Prostate gland (tissue), 2 donors: Measurements from ENCODE around the gene CMTM1. TPM values are rescaled to one million over a fixed set of nuclear protein-coding genes. Genes with fewer than 3 reads are reported as not detected.

ENCODE experiments used
- DNase-seq: peaks from one replicate; pipeline ENCODE4 v3.0.0-alpha.2; 2019; ENCODE audit warnings: low spot score
- H3K27ac ChIP-seq, 2 donors: fragments of 200-600 bp; sonication (generic); 2 replicates each; pipeline ENCODE4 v1.5.1; 2017 to 2019
- H3K27me3 ChIP-seq: fragments of 200-600 bp; sonication (generic); replicated peaks from 2 replicates; pipeline ENCODE4 v1.5.1; 2019; ENCODE audit not compliant: insufficient read depth
- H3K36me3 ChIP-seq, 2 donors: fragments of 200-600 bp; sonication (generic); 1 replicate in 1 of 2; 2 replicates in 1 of 2; pipeline versions ENCODE4 v1.5.1 to v1.8.1; 2017 to 2019
- H3K4me1 ChIP-seq: fragments of 200-600 bp; sonication (generic); replicated peaks from 2 replicates; pipeline ENCODE4 v1.5.1; 2019
- H3K4me3 ChIP-seq, 2 donors: fragments of 200-600 bp; sonication (generic); 2 replicates each; pipeline ENCODE4 v1.5.1; 2017 to 2019
- H3K9me3 ChIP-seq: fragments of 200-600 bp; sonication (generic); 2 replicates; pipeline ENCODE4 v1.5.1; 2017
- POLR2A ChIP-seq: fragments of 450-650 bp; IDR thresholded peaks from one replicate; pipeline ENCODE4 v1.6.1; 2016; ENCODE audit warnings: antibody characterized with exemption, mild to moderate bottlenecking
- POLR2AphosphoS5 ChIP-seq: sonication (generic); formaldehyde crosslinking; IDR thresholded peaks from one replicate; pipeline ENCODE4 v1.6.1; 2017; ENCODE audit warnings: antibody characterized with exemption
- WGBS: methylation state at CpG from one replicate; pipeline ENCODE4 v1.1.5; 2018; 5-methylcytosine and 5-hydroxymethylcytosine counted together
- intact Hi-C: fragments of 100-400 bp; cut with DNase I; formaldehyde crosslinking; loops from one replicate; pipeline ENCODE4 v1.14.2; 2022
- total RNA-seq, 2 donors: library from RNA; depleted of rRNA; stranded (reverse); fragments of >200 nt; gene quantifications; one replicate each; pipeline ENCODE4 v1.1.0, GENCODE V29; 2016
- TF ChIP-seq, protein P1 (sequence below), 4 experiments: fragments of 200-600 bp in 2 of 4; fragments of 450-650 bp in 2 of 4; sonication (generic) in 2 of 4; IDR thresholded peaks; 1 replicate in 3 of 4; 2 replicates in 1 of 4; pipeline ENCODE4 v1.5.1; 2016 to 2019; ENCODE audit warnings: antibody characterized with exemption in 4 of 4, mild to moderate bottlenecking in 2 of 4, moderate library complexity in 2 of 4

CMTM1 gene
- total RNA-seq, 2 donors from 2014 or later, result 1.5 to 2.6 TPM

DNA sequence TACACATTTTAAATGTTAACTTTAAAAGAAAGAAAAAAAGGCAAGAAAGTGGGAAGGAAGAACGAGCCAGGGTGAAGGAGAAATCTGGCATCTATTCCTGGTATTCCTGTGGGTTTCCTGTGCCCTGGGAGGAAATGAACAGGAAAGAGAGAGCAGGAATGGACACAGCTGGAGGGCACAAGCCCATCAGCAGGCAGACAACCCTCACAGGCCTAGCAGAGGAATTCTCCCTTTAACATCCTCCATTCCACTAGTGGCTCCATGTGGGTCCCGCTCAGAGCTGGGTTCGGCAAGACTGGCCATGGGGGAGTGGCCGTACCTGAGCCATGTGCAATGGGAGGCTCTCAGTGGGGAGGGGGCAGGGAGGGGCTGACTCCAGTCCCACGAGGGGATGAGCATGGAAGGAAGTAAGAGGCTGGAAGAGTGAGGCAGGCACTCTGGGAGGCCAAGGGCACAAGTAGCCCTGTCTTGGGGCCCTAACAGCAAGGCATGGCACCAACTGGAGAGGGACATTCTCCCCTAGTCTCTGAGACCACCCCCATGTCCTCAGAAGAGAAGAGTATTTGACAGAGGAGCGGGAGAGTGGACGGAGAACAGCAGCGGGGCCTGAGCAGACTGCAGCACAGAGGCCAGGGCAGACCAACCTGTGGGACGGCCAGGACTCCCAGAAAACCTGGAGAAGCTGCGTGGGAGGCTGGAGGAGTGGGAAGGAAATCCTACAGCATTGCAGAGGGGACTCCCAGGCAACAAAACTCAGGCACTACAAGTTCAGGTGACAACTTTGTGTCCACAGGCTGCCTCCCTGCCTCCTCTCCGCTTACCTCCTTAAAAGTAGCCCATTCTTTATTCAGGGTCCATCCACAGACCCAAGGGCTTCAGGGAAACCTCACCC lies 46.5 kb upstream of the CMTM1 start:
- TF ChIP-seq POLR2A, result no peak
- TF ChIP-seq POLR2AphosphoS5, result no peak
- TF ChIP-seq, protein P1, sequence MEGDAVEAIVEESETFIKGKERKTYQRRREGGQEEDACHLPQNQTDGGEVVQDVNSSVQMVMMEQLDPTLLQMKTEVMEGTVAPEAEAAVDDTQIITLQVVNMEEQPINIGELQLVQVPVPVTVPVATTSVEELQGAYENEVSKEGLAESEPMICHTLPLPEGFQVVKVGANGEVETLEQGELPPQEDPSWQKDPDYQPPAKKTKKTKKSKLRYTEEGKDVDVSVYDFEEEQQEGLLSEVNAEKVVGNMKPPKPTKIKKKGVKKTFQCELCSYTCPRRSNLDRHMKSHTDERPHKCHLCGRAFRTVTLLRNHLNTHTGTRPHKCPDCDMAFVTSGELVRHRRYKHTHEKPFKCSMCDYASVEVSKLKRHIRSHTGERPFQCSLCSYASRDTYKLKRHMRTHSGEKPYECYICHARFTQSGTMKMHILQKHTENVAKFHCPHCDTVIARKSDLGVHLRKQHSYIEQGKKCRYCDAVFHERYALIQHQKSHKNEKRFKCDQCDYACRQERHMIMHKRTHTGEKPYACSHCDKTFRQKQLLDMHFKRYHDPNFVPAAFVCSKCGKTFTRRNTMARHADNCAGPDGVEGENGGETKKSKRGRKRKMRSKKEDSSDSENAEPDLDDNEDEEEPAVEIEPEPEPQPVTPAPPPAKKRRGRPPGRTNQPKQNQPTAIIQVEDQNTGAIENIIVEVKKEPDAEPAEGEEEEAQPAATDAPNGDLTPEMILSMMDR (IDR thresholded peaks at IDR 0.05), result no peak
- 89% methylated on average over 11 of the region's 11 CpGs for WGBS
- Histone ChIP-seq H3K4me3 (no peak overlapping the region), H3K36me3 (no peaks in the 10 kb centered on the region), H3K4me1 (peaks cover 21% of the 10 kb centered on the region), H3K9me3 (no peaks in the 10 kb centered on the region), H3K27me3 (no peaks in the 10 kb centered on the region), H3K27ac (peak overlapping the region in 1 of 2 donors; percentile 36)
- no peak for DNase-seq
- intact Hi-C loops, result loop anchor here (5.0 kb wide), 2 partner anchors 33 to 37 kb away; partner anchors contain the start of genes CKLF and TK2

DNA sequence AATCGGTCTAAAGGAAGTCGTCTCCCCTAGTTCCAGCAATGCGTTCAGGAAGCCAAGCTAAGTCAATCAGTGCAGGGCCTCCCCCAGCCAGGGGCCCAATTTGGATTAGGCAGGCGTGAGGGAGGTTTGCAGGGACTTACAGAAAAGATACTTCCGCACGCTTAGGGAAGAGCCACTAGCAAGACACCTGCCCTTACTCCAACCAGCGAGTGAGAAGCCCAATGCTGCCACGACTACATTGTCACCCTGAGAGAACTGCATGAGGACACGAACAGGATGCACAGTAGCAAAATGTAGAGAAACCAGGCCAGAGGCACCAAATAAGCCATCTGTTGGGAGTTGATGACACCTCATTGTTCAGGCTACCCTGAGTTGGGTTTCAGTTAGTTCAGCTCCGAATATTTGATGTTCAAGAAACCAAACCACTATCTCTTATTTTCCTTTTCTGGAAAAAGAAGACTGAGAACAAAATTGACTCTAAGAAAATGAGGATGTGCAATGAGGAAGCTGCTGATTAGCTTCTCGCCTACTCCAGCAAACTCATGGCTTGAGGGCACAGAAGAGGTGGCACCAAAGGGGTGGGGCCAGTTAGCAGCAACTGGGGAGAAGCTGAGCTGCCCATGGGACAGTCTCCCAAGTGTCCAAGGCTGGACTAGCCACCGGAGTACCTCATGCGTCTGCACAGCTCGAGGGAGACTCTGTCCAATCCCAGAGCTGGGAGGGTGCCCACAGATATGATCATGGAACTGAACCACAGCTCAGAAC lies 45.7 kb upstream of the CMTM1 start:
- intact Hi-C loops, result no loop called here
- no peak for DNase-seq
- TF ChIP-seq, protein P1 (IDR thresholded peaks at IDR 0.05), result no peak
- no peak for TF ChIP-seq POLR2AphosphoS5
- no peak for TF ChIP-seq POLR2A
- peaks cover 21% of the 10 kb centered on the region for H3K4me1 ChIP-seq
- peak overlapping the region in 1 of 2 donors; percentile 36 for H3K27ac ChIP-seq
- H3K27me3 ChIP-seq, result no peaks in the 10 kb centered on the region
- WGBS, result 83% methylated on average over 14 of the region's 14 CpGs
- no peaks in the 10 kb centered on the region for H3K9me3 ChIP-seq
- H3K4me3 ChIP-seq, result no peak overlapping the region
- H3K36me3 ChIP-seq, result no peaks in the 10 kb centered on the region

DNA sequence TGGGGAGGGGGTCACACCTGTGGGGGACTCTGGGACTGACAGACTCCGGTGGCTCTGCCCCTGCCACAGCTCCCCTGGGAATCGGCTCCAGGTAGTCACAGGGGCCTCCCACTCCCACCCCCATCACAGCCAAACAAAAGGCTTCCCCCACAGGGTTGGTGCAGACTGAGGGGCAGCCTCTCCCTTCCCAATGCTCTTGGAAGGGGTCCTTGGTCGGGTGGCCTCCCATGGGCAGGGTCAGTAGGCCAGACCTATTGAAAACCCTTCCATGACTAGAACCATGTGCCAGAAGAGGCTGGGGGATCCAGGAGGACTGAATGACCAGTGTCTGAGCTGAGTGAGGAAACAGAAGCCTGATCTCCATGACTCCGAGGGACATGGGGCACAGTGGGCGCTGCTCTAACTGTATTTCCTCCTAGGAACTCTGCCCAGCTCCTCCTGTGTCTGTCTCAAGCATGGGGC lies 45.0 kb upstream of the CMTM1 start:
- Histone ChIP-seq H3K4me1 (peaks cover 17% of the 10 kb centered on the region), H3K36me3 (no peaks in the 10 kb centered on the region), H3K27me3 (no peaks in the 10 kb centered on the region), H3K27ac (peak overlapping the region in 1 of 2 donors; percentile 44), H3K4me3 (no peak overlapping the region), H3K9me3 (no peaks in the 10 kb centered on the region)
- DNase-seq, result no peak
- 93% methylated on average over 5 of the region's 5 CpGs for WGBS
- TF ChIP-seq, protein P1 (IDR thresholded peaks at IDR 0.05), result no peak
- intact Hi-C loops, result no loop called here

DNA sequence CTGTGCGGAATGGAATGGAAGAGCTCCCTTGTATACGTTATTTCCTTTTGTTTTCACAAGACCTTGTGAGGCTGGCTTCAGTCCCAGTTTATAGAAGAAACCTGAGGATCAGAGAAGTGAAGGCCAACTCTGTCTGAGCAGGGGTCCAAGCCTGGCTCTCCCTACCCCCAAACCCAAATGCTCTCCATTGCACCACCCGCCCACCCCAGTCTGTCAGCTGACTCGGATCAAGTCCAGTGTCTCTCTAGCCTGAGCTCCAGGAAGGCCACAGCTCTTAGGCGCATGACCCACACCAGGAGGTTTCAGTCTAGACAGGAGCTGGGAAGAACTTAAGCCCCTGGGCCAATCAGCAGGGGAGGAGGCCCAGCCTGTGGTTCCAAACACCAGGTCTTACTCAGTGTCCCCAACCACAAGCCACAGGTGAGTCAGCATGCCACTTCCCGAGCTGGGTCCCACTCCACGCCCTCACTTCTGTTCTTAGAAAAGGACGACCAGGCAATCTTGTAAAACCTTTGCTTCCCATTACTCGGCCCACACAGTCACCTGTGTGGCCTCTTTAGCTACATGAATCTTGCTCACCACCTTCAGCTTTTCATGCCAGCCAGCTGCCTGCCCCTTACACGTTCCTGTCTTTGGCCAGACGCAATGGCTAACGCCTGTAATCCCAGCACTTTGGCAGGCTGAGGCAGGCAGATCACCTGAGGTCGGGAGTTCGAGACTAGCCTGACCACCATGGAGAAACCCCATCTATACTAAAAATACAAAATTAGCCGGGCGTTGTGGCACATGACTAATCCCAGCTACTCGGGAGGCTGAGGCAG lies 44.1 kb upstream of the CMTM1 start:
- DNase-seq, result no peak
- Histone ChIP-seq H3K27me3 (no peaks in the 10 kb centered on the region), H3K27ac (peak overlapping the region in 1 of 2 donors; percentile 44), H3K36me3 (no peaks in the 10 kb centered on the region), H3K9me3 (no peaks in the 10 kb centered on the region), H3K4me1 (peaks cover 11% of the 10 kb centered on the region), H3K4me3 (no peak overlapping the region)
- intact Hi-C loops, result no loop called here
- TF ChIP-seq POLR2A, result no peak
- TF ChIP-seq, protein P1 (IDR thresholded peaks at IDR 0.05), result no peak
- TF ChIP-seq POLR2AphosphoS5, result no peak
- WGBS, result 70% methylated on average over 17 of the region's 17 CpGs
